Ovary (tissue), 3 donors: Measurements from ENCODE around the gene PKMYT1.

Source experiments
- EP300 ChIP-seq: sonication (generic); formaldehyde crosslinking; IDR thresholded peaks from one replicate; pipeline ENCODE4 v1.6.1; 2017; ENCODE audit warnings: antibody characterized with exemption
- POLR2A ChIP-seq: fragments of 450-650 bp; IDR thresholded peaks from one replicate; pipeline ENCODE4 v1.6.1; 2017; ENCODE audit warnings: antibody characterized with exemption, mild to moderate bottlenecking, moderate library complexity
- TF ChIP-seq, protein P1 (sequence below), 3 donors: fragments of 450-650 bp in 2 of 3; fragments of 200-600 bp in 1 of 3; IDR thresholded peaks; one replicate each; pipeline versions ENCODE4 v1.5.1 to v1.8.0; 2016 to 2022; ENCODE audit warnings: antibody characterized with exemption in 3 of 3, mild to moderate bottlenecking in 1 of 3
- donor health status: DM: no; HTN: no; CAD: no.

- TF ChIP-seq POLR2A (no peak), EP300 (no peak)
- TF ChIP-seq, protein P1, sequence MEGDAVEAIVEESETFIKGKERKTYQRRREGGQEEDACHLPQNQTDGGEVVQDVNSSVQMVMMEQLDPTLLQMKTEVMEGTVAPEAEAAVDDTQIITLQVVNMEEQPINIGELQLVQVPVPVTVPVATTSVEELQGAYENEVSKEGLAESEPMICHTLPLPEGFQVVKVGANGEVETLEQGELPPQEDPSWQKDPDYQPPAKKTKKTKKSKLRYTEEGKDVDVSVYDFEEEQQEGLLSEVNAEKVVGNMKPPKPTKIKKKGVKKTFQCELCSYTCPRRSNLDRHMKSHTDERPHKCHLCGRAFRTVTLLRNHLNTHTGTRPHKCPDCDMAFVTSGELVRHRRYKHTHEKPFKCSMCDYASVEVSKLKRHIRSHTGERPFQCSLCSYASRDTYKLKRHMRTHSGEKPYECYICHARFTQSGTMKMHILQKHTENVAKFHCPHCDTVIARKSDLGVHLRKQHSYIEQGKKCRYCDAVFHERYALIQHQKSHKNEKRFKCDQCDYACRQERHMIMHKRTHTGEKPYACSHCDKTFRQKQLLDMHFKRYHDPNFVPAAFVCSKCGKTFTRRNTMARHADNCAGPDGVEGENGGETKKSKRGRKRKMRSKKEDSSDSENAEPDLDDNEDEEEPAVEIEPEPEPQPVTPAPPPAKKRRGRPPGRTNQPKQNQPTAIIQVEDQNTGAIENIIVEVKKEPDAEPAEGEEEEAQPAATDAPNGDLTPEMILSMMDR (IDR thresholded peaks at IDR 0.05): no peak
Observed at GRCh38 chr16:3004781-3005284, 24.6 kb upstream of the PKMYT1 start.
